Measurements from ENCODE around the gene CLK2. TPM values are rescaled to one million over a fixed set of nuclear protein-coding genes. Genes with fewer than 3 reads are reported as not detected.

The CLK2 gene
- total RNA-seq, result 10 to 100 TPM; 39.6 to 63.0 TPM
- 10 to 100 TPM in 1 of 2 donors, 1 to 10 TPM in 1; 9.3 to 88.6 TPM for polyA plus RNA-seq
- long read RNA-seq, donor 1, partial matches to known transcripts, result 6 of 15 reads
- long read RNA-seq, donor 1, other reads (novel, unspliced or antisense), result 8 of 15 reads
- long read RNA-seq, donor 2, transcript CLK2-203 (13 exons, 2,166 nt), result major isoform, 11 of 39 reads
- long read RNA-seq, donor 2, partial matches to known transcripts, result 5 of 39 reads
- long read RNA-seq, donor 2, other reads (novel, unspliced or antisense), result 18 of 39 reads

DNA sequence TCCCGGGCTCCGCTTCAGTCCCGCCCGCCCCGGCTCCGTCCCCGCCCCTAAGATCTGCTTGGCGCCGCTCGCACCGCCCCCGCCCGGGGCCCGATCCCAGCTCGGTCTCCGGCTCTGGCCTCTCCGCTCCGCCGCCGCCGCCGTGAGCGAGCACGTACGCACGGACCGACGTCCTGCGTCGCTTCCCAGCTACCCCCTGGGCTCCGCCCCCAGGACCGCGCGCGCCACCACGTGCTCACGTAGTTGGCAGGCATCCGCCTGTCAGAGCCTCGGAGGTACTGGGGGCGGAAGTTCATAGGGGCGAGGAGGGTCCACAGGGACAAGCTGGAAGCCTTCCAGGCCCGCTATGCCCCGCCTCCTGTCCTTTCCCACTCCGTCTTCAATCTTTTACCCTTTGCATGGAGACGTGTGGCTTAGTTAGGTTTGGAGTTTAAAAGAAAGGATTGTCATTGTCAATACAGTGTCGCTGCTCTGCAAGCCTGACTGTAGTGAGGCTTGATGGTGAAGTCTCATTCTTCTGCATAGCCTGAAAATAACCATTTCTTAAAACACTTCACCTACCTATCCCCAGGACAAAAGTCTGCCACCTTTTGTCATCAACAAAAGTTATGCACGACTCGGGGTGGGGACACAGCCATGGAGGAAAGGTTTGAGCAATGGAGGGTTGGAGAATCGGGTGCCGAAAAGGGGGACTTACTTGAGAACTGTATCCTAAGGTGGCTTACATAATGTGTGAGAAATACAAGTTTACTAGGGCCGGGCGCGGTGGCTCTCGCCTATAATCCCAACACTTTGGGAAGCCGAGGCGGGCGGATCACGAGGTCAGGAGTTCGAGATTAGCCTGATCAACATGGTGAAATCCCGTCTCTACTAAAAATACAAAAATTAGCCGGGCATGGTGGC lies at the start of gene CLK2:
Gene CLK2 (minus strand): TSS at position 162 of the 903 bp plus-strand sequence. CDS start 2,527 bp downstream, outside the sequence.
- 12 to 16% methylated on average over 43 to 61 of the region's 61 CpGs for WGBS, 2 donors
- ATAC-seq (ENCODE audit: low FRiP score) (peak; percentile 94), DNase-seq (peak; percentile 97 to 98)
- Histone ChIP-seq H3K4me3 (ENCODE audit: low read length in 2 of 2) (peak within 1 kb of the TSS; percentile 65 to 74), H3K27ac (ENCODE audit: low read depth in 1 of 2, low read length in 2 of 2) (peak within 1 kb of the TSS; percentile 49 to 52), H3K27me3 (ENCODE audit: control insufficient read depth in 1 of 2, insufficient read depth in 2 of 2, low read length in 1 of 2) (no peaks in the 10 kb centered on the region), H3K36me3 (ENCODE audit: control insufficient read depth in 1 of 2, insufficient read depth in 2 of 2, low read length in 1 of 2) (peaks cover 0 to 7% of the 10 kb centered on the region in 2 donors), H3K9me3 (ENCODE audit: control insufficient read depth, low read length) (no peaks in the 10 kb centered on the region), H3K4me1 (ENCODE audit: control insufficient read depth in 1 of 2, insufficient read depth in 2 of 2, low read length in 2 of 2) (peaks cover 0 to 3% of the 10 kb centered on the region in 2 donors)
- intact Hi-C loops (cut with DNase I), result loop anchor here in 1 of 2 donors (5.0 kb wide), 1 partner anchor 34 kb away; the partner anchor contains the start of gene FDPS

DNA sequence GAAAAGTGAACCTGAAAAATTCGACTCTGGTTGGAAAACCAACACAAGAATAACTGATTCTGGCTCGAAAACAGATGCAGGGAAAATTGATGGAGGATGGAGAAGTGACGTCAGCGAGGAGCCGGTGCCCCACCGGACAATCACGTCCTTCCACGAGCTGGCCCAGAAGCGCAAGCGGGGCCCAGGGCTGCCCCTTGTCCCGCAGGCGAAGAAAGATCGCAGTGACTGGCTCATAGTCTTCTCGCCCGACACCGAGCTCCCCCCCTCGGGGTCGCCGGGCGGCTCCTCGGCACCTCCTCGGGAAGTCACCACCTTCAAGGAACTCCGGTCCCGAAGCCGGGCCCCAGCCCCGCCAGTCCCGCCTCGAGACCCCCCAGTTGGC lies 49.3 kb upstream of the CLK2 start:
- 0 to 1% methylated on average over 24 to 28 of the region's 28 CpGs for WGBS, 2 donors
- intact Hi-C loops (cut with DNase I), result loop anchor here (2.0 to 5.0 kb wide), 6 partner anchors 14 to 130 kb away; partner anchors contain the start of genes FDPS (in 1 of the 2), MTX1 (in 1 of the 2), SCAMP3 (in 1 of the 2) and THBS3 (in 1 of the 2)
- H3K4me3 ChIP-seq (ENCODE audit: low read length in 2 of 2), result peak overlapping the region; percentile 63 to 93
- H3K4me1 ChIP-seq (ENCODE audit: control insufficient read depth in 1 of 2, insufficient read depth in 2 of 2, low read length in 2 of 2), result no peaks in the 10 kb centered on the region
- H3K9me3 ChIP-seq (ENCODE audit: control insufficient read depth, low read length), result no peaks in the 10 kb centered on the region
- no peaks in the 10 kb centered on the region for H3K36me3 ChIP-seq (ENCODE audit: control insufficient read depth in 1 of 2, insufficient read depth in 2 of 2, low read length in 1 of 2)
- H3K27me3 ChIP-seq (ENCODE audit: control insufficient read depth in 1 of 2, insufficient read depth in 2 of 2, low read length in 1 of 2), result no peaks in the 10 kb centered on the region
- peak overlapping the region; percentile 62 to 64 for H3K27ac ChIP-seq (ENCODE audit: low read depth in 1 of 2, low read length in 2 of 2)
- DNase-seq (peak in 1 of 2 donors; percentile 83), ATAC-seq (ENCODE audit: low FRiP score) (no peak)

DNA sequence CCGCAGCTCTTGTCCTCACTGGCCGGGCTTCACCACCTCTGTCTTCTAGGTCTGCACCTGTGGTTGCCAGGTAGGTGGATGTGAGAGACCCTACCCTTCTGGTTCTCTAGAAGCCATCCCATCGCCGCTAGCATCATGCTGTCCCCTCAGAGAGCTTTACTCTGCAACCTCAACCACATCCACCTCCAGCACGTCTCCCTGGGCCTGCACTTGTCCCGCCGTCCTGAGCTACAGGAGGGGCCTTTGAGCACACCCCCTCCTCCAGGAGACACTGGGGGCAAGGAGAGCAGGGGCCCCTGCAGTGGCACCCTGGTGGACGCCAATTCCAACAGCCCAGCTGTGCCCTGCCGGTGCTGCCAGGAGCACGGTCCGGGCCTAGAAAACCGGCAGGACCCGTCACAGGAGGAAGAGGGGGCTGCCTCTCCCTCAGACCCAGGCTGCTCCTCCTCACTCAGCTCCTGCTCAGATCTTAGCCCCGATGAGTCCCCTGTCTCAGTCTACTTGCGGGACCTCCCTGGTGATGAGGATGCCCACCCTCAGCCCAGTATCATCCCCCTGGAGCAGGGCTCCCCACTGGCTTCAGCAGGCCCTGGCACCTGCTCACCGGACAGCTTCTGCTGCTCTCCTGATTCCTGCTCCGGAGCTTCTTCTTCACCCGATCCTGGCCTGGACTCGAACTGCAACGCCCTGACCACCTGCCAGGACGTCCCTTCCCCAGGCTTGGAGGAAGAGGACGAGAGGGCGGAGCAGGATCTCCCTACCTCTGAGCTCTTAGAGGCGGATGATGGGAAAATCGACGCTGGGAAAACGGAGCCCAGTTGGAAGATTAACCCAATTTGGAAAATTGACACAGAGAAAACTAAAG lies 48.6 kb upstream of the CLK2 start:
- H3K27ac ChIP-seq (ENCODE audit: low read depth in 1 of 2, low read length in 2 of 2), result peak overlapping the region; percentile 6 to 60
- DNase-seq, result peak; percentile 50 to 71

GRCh38 chr1:155320661-155321617 lies 47.6 kb upstream of the CLK2 start, which contains the start of gene RUSC1:
Gene RUSC1 (plus strand): TSS chr1:155320894. CDS start chr1:155321774, 880 bp downstream.
- ATAC-seq (ENCODE audit: low FRiP score) (peak; percentile 71), DNase-seq (peak; percentile 91 to 95)
- H3K4me1 ChIP-seq (ENCODE audit: control insufficient read depth in 1 of 2, insufficient read depth in 2 of 2, low read length in 2 of 2), result no peaks in the 10 kb centered on the region
- no peaks in the 10 kb centered on the region for H3K36me3 ChIP-seq (ENCODE audit: control insufficient read depth in 1 of 2, insufficient read depth in 2 of 2, low read length in 1 of 2)
- 3 to 5% methylated on average over 41 to 51 of the region's 51 CpGs for WGBS, 2 donors
- H3K27ac ChIP-seq (ENCODE audit: low read depth in 1 of 2, low read length in 2 of 2), result peak within 1 kb of the TSS; percentile 10 to 60
- intact Hi-C loops (cut with DNase I), result loop anchor here (5.0 kb wide), 4 partner anchors 59 to 129 kb away; partner anchors contain the start of genes MTX1 (in 1 of the 2), SCAMP3 (in 1 of the 2) and THBS3 (in 1 of the 2)
- no peaks in the 10 kb centered on the region for H3K9me3 ChIP-seq (ENCODE audit: control insufficient read depth, low read length)
- H3K27me3 ChIP-seq (ENCODE audit: control insufficient read depth in 1 of 2, insufficient read depth in 2 of 2, low read length in 1 of 2), result no peaks in the 10 kb centered on the region
- peak within 1 kb of the TSS; percentile 27 to 50 for H3K4me3 ChIP-seq (ENCODE audit: low read length in 2 of 2)

More for the DNA sequence above, 48.6 kb upstream of the CLK2 start:
- no peaks in the 10 kb centered on the region for H3K4me1 ChIP-seq (ENCODE audit: control insufficient read depth in 1 of 2, insufficient read depth in 2 of 2, low read length in 2 of 2)
- WGBS, 2 donors, result 13 to 20% methylated on average over 27 of the region's 27 CpGs
- intact Hi-C loops (cut with DNase I), result loop anchor here (2.0 to 5.0 kb wide), 6 partner anchors 13 to 130 kb away; partner anchors contain the start of genes FDPS (in 1 of the 2), MTX1 (in 1 of the 2), SCAMP3 (in 1 of the 2) and THBS3 (in 1 of the 2)
- H3K27me3 ChIP-seq (ENCODE audit: control insufficient read depth in 1 of 2, insufficient read depth in 2 of 2, low read length in 1 of 2), result no peaks in the 10 kb centered on the region
- ATAC-seq (ENCODE audit: low FRiP score), result no peak
- H3K9me3 ChIP-seq (ENCODE audit: control insufficient read depth, low read length), result no peaks in the 10 kb centered on the region
- H3K4me3 ChIP-seq (ENCODE audit: low read length in 2 of 2), result peak overlapping the region; percentile 23 to 50
- no peaks in the 10 kb centered on the region for H3K36me3 ChIP-seq (ENCODE audit: control insufficient read depth in 1 of 2, insufficient read depth in 2 of 2, low read length in 1 of 2)

GRCh38 chr1:155320252-155320651 lies 46.9 kb upstream of the CLK2 start:
- H3K27me3 ChIP-seq (ENCODE audit: control insufficient read depth in 1 of 2, insufficient read depth in 2 of 2, low read length in 1 of 2), result no peaks in the 10 kb centered on the region
- H3K4me3 ChIP-seq (ENCODE audit: low read length in 2 of 2), result peak overlapping the region; percentile 27 to 50
- intact Hi-C loops (cut with DNase I), result loop anchor here (5.0 kb wide), 4 partner anchors 58 to 128 kb away; partner anchors contain the start of genes MTX1 (in 1 of the 2), SCAMP3 (in 1 of the 2) and THBS3 (in 1 of the 2)
- peak in 1 of 2 donors; percentile 59 for DNase-seq
- no peaks in the 10 kb centered on the region for H3K36me3 ChIP-seq (ENCODE audit: control insufficient read depth in 1 of 2, insufficient read depth in 2 of 2, low read length in 1 of 2)
- whole genome bisulfite sequencing, 2 donors, result 15 to 30% methylated on average over 11 of the region's 11 CpGs
- no peak for ATAC-seq (ENCODE audit: low FRiP score)
- no peaks in the 10 kb centered on the region for H3K4me1 ChIP-seq (ENCODE audit: control insufficient read depth in 1 of 2, insufficient read depth in 2 of 2, low read length in 2 of 2)
- H3K27ac ChIP-seq (ENCODE audit: low read depth in 1 of 2, low read length in 2 of 2), result peak overlapping the region in 1 of 2 donors; percentile 49
- no peaks in the 10 kb centered on the region for H3K9me3 ChIP-seq (ENCODE audit: control insufficient read depth, low read length)

DNA sequence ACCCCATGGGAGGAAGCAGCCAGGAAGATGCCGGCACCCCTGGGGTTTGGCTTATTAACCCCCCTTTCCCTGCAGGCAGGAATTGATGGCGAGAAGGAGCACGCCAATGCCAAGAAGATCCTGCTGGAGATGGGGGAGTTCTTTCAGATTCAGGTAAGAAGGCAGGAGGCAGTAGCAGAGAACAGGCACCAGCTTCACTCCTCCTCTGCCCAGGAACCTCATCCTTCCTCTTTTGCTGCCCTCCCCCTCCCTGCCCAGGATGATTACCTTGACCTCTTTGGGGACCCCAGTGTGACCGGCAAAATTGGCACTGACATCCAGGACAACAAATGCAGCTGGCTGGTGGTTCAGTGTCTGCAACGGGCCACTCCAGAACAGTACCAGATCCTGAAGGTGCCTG lies 46.2 kb upstream of the CLK2 start:
- Histone ChIP-seq H3K27me3 (ENCODE audit: control insufficient read depth in 1 of 2, insufficient read depth in 2 of 2, low read length in 1 of 2) (no peaks in the 10 kb centered on the region), H3K9me3 (ENCODE audit: control insufficient read depth, low read length) (no peaks in the 10 kb centered on the region), H3K4me3 (ENCODE audit: low read length in 2 of 2) (no peak overlapping the region), H3K4me1 (ENCODE audit: control insufficient read depth in 1 of 2, insufficient read depth in 2 of 2, low read length in 2 of 2) (no peaks in the 10 kb centered on the region), H3K36me3 (ENCODE audit: control insufficient read depth in 1 of 2, insufficient read depth in 2 of 2, low read length in 1 of 2) (no peaks in the 10 kb centered on the region), H3K27ac (ENCODE audit: low read depth in 1 of 2, low read length in 2 of 2) (no peak overlapping the region)
- 80 to 81% methylated on average over 5 of the region's 5 CpGs for whole genome bisulfite sequencing, 2 donors
- peak; percentile 32 to 35 for DNase-seq
- no peak for ATAC-seq (ENCODE audit: low FRiP score)
- intact Hi-C loops (cut with DNase I), result no loop called here

- Histone ChIP-seq H3K27me3 (ENCODE audit: control insufficient read depth in 1 of 2, insufficient read depth in 2 of 2, low read length in 1 of 2) (no peaks in the 10 kb centered on the region), H3K27ac (ENCODE audit: low read depth in 1 of 2, low read length in 2 of 2) (no peak overlapping the region), H3K36me3 (ENCODE audit: control insufficient read depth in 1 of 2, insufficient read depth in 2 of 2, low read length in 1 of 2) (peaks cover 0 to 1% of the 10 kb centered on the region in 2 donors), H3K4me1 (ENCODE audit: control insufficient read depth in 1 of 2, insufficient read depth in 2 of 2, low read length in 2 of 2) (no peaks in the 10 kb centered on the region), H3K4me3 (ENCODE audit: low read length in 2 of 2) (no peak overlapping the region), H3K9me3 (ENCODE audit: control insufficient read depth, low read length) (no peaks in the 10 kb centered on the region)
- DNase-seq, result peak; percentile 15 to 26
- intact Hi-C loops (cut with DNase I), result no loop called here
- no peak for ATAC-seq (ENCODE audit: low FRiP score)
- WGBS, 2 donors, result 91 to 92% methylated on average over 9 of the region's 9 CpGs
Measured at GRCh38 chr1:155318082-155318481, 44.8 kb upstream of the CLK2 start.

Data from aorta (tissue), 5 donors.